Thyroid gland (tissue), 4 donors: ENCODE data around the gene NCS1.

Experiments used
- POLR2A ChIP-seq, 2 donors: fragments of 450-650 bp; IDR thresholded peaks; one replicate each; pipeline ENCODE4 v1.6.1; 2017; ENCODE audit warnings: antibody characterized with exemption in 2 of 2, mild to moderate bottlenecking in 2 of 2, moderate library complexity in 1 of 2
- TF ChIP-seq, protein P1 (sequence below), 6 experiments: fragments of 200-600 bp in 3 of 6; fragments of 450-650 bp in 3 of 6; sonication (generic) in 3 of 6; IDR thresholded peaks; one replicate each; pipeline ENCODE4 v1.5.1; 2016 to 2019; ENCODE audit warnings: antibody characterized with exemption in 6 of 6, mild to moderate bottlenecking in 2 of 6, inconsistent platforms in 1 of 6, moderate library complexity in 1 of 6

DNA sequence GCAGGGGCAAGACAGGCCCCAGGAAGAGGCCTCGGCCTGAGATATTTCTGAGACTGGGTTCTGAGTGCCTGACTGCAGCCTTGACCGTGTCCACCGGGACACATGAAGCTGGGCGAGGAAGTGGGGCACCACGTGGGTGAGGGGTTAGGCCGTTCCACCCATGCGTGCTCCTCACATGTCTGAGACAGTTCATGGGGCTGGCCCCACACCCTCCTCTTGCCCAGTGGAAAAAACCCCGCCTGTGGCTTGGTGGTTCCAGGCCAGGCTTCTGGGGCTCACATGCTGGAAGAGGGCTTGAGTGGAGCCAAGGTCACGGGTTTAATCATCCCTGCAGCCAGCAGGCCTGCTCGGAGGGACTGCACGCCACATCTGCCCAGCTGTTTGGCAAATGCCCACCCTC, 104.8 kb downstream of the NCS1 start:
- TF ChIP-seq POLR2A (IDR thresholded peaks at IDR 0.05): no peak
- TF ChIP-seq, protein P1, sequence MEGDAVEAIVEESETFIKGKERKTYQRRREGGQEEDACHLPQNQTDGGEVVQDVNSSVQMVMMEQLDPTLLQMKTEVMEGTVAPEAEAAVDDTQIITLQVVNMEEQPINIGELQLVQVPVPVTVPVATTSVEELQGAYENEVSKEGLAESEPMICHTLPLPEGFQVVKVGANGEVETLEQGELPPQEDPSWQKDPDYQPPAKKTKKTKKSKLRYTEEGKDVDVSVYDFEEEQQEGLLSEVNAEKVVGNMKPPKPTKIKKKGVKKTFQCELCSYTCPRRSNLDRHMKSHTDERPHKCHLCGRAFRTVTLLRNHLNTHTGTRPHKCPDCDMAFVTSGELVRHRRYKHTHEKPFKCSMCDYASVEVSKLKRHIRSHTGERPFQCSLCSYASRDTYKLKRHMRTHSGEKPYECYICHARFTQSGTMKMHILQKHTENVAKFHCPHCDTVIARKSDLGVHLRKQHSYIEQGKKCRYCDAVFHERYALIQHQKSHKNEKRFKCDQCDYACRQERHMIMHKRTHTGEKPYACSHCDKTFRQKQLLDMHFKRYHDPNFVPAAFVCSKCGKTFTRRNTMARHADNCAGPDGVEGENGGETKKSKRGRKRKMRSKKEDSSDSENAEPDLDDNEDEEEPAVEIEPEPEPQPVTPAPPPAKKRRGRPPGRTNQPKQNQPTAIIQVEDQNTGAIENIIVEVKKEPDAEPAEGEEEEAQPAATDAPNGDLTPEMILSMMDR (IDR thresholded peaks at IDR 0.05): no peak
